ENCODE results near the gene FN3K.

Gene FN3K

DNA sequence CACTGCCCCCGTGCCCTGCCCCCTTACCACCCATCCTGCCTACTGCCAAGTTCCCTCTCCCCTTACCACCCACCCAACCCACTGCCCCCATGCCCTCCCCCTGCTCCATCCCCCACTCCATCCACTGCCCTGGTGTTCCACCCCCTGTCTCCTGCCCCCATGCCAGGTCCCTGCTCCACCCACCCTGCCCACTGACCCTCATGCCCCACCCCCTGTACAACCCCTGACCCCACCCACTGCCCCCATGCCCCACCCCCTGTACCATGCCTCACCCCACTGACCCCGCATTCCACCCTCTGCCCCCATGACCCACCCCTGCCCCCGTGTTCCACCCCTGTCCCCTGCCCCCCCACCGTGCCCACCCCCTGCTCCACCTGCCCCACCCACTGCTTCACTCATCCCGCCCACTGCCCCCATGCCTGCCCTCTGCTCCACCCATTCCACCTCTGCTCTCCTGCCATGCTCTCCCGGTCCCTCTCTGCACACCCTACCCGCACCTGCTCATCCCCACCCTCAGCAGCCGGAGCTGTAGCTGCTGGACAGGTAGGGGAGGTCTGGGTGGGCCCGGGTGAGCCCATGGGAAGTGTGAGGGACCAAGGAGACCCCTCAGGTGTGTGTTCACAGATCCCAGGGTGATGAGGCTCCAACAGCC, 26.3 kb upstream of the FN3K start:
- Histone ChIP-seq H3K27me3 (no peaks in the 10 kb centered on the region), H3K36me3 (no peaks in the 10 kb centered on the region), H3K9me3 (no peaks in the 10 kb centered on the region), H3K4me1 (no peaks in the 10 kb centered on the region), H3K4me3 (ENCODE audit: low read depth, low read length) (no peak overlapping the region)
- TF ChIP-seq, protein P1, sequence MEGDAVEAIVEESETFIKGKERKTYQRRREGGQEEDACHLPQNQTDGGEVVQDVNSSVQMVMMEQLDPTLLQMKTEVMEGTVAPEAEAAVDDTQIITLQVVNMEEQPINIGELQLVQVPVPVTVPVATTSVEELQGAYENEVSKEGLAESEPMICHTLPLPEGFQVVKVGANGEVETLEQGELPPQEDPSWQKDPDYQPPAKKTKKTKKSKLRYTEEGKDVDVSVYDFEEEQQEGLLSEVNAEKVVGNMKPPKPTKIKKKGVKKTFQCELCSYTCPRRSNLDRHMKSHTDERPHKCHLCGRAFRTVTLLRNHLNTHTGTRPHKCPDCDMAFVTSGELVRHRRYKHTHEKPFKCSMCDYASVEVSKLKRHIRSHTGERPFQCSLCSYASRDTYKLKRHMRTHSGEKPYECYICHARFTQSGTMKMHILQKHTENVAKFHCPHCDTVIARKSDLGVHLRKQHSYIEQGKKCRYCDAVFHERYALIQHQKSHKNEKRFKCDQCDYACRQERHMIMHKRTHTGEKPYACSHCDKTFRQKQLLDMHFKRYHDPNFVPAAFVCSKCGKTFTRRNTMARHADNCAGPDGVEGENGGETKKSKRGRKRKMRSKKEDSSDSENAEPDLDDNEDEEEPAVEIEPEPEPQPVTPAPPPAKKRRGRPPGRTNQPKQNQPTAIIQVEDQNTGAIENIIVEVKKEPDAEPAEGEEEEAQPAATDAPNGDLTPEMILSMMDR (IDR thresholded peaks at IDR 0.05; ENCODE audit: low read depth, low read length): no peak
- DNase-seq: no peak

DNA sequence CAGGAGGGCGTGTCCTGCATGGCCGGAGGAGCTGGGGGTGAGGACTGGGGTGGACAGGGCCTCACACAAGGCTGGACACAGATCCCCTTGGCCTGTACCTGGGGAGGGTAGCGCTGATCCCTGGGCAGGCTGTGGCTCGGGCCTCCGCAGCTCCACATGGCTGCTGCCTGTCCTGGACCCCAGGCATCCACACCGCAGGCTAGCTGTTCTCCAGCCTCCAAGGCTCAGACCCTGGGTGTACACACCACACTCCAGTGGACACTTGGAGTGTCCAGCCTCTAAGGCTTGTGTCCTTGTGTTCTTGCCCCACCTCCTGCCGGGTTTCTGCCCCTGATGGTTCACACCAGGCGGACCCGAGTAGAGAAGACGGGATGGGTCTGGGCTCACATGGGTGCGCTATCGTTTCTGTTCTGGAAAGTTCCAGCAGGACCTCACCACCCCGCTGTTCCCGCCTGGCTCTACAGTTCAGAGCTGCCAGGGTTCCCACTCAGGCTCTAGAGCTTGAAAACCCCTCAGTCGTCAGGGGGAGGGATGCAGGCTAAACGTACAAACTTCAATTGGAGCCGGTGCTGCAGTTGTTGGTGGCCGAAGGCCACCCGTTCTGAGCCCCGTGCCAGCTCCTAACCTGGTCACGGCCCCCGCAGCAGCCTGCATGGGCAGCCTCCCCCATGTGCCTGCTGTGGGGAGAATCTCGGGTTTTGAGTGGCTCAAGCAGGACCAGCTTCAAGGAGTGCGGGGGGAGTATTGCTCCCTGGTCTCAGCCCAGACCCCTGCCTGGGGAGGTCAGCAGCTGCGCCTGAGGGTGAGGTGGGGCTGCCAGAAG, 25.5 kb upstream of the FN3K start:
- H3K27me3 ChIP-seq: no peaks in the 10 kb centered on the region
- H3K4me3 ChIP-seq (ENCODE audit: low read depth, low read length): no peak overlapping the region
- H3K4me1 ChIP-seq: no peaks in the 10 kb centered on the region
- TF ChIP-seq, protein P1 (IDR thresholded peaks at IDR 0.05; ENCODE audit: low read depth, low read length): no peak
- no peaks in the 10 kb centered on the region for H3K9me3 ChIP-seq
- no peak for DNase-seq
- H3K36me3 ChIP-seq: no peaks in the 10 kb centered on the region

DNA sequence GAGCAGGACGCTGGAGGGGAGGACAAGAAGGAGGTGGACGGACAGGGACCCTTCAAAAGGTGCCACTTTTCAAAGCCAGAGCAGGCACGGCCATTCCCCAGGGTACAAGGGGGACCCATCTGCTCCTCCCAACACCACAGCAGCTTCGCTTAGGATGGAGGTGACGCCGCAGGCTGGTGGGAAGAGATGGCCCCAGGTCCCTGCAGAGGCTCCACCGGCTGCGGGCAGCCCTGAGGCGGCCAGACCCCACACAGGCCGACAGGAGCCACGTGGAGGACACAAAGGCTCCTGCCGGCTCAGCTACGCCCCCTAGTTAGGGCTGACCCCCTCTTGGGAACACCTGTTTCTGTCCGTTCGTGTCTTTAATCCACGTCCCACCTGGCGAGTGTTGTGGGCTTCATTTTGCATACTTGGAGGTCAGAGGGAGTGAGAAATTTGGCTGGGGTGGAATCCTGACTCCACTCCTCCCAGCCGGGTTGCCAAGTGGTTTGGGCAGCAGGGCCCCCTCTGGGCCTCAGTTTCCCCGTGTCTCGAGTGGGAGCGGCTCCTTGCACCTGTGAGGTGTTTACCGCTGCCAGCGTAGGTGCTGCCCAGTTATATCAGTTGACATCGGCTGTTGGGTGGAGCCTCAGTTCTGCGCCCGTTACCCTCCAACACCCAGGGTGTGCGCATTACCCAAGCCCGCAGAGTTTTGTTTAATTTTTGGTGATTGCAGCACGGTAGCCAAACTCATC, 24.7 kb upstream of the FN3K start:
- Histone ChIP-seq H3K4me1 (no peaks in the 10 kb centered on the region), H3K4me3 (ENCODE audit: low read depth, low read length) (no peak overlapping the region), H3K9me3 (no peaks in the 10 kb centered on the region), H3K27me3 (no peaks in the 10 kb centered on the region), H3K36me3 (no peaks in the 10 kb centered on the region)
- TF ChIP-seq, protein P1 (IDR thresholded peaks at IDR 0.05; ENCODE audit: low read depth, low read length): no peak
- no peak for DNase-seq

DNA sequence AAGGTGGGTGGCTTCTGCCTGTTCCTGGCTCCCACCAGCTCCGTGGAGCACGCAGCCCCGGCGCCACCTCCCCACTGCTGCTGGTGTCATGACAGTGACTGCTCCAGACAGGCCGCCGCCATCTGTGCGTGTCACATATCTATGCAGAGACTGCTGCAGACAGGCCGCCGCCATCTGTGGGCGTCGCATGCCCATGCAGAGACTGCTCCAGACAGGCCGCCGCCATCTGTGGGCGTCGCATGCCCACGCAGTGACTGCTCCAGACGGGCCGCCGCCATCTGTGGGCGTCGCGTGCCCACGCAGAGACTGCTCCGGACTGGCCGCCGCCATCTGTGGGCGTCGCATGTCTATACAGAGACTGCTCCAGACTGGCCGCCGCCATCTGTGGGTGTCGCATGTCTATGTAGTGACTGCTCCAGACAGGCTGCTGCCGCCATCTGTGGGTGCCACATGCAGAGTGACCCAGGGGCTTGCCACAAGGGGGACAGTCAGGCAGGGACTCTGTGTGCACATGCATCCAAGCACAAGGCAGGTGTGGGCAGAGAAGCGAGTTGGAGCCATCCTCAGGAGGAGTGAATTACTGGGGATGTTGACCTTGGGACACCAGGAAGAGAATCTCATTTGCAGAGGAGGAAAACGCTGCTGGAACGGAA, 22.2 kb upstream of the FN3K start:
- no peak for DNase-seq
- TF ChIP-seq, protein P1 (IDR thresholded peaks at IDR 0.05; ENCODE audit: low read depth, low read length): no peak
- H3K4me3 ChIP-seq (ENCODE audit: low read depth, low read length): no peak overlapping the region
- 0 out of 2 replicates have a peak, but pooled peaks cover 3% of the 10 kb centered on the region for H3K36me3 ChIP-seq
- peaks cover 3% of the 10 kb centered on the region; the same call in 1 of the 2 replicates for H3K9me3 ChIP-seq
- no peaks in the 10 kb centered on the region for H3K27me3 ChIP-seq
- H3K4me1 ChIP-seq: no peaks in the 10 kb centered on the region

DNA sequence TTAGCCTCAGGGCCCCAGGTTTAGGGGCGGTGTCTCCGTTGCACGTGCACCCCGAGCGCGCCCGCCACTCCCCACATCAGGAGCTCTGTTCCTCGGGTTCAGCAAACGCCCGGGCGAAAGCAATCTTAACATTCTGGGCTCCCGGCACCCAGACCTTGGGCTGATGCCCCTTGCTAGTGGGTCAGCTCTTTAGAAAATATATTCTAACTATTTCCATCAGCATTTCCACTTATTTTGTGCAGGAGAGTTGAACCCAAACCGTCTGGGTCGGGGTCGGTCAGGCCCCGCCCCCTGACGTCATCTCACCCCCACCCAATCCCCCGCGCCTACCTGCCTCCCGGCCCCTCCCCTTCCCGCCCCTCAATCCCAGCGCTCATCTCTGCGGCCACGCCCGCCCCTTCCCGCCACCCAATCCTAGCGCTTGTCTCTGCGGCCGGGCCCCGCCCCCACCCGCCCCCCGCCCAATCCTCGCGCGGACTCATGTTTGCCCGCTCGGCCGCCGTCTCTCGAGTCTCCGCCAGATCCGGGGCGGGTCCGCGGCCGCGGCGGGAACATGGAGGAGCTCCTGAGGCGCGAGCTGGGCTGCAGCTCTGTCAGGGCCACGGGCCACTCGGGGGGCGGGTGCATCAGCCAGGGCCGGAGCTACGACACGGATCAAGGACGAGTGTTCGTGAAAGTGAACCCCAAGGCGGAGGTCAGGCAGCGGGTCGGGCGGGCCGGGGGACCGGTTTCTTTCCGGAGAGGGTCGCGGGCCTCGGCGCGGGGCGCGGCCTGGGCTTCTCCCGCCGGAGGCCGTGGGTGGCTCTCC, 19.0 kb upstream of the FN3K start, which contains the start of gene FN3KRP:
Gene FN3KRP (plus strand): TSS at position 504 of the 808 bp plus-strand sequence. CDS start 50 bp downstream, at position 554.
- peak within 1 kb of the TSS; percentile 82 for H3K4me3 ChIP-seq (ENCODE audit: low read depth, low read length)

More for the DNA sequence above, 19.0 kb upstream of the FN3K start, which contains the start of gene FN3KRP:
- Histone ChIP-seq H3K4me1 (no peaks in the 10 kb centered on the region), H3K27me3 (no peaks in the 10 kb centered on the region), H3K36me3 (peaks cover 14% of the 10 kb centered on the region), H3K9me3 (peaks cover 3% of the 10 kb centered on the region; the same call in 1 of the 2 replicates)
- DNase-seq: peak; percentile 94
- TF ChIP-seq, protein P1 (IDR thresholded peaks at IDR 0.05; ENCODE audit: low read depth, low read length): no peak

All from BE2C (cell line).